ENCODE results near the gene NECAP2. TPM values are rescaled to one million over a fixed set of nuclear protein-coding genes. Genes with fewer than 3 reads are reported as not detected.

The NECAP2 gene
- total and polyA plus RNA-seq, 12 donors = 7.9 to 34.0 (median 13.0) TPM

DNA sequence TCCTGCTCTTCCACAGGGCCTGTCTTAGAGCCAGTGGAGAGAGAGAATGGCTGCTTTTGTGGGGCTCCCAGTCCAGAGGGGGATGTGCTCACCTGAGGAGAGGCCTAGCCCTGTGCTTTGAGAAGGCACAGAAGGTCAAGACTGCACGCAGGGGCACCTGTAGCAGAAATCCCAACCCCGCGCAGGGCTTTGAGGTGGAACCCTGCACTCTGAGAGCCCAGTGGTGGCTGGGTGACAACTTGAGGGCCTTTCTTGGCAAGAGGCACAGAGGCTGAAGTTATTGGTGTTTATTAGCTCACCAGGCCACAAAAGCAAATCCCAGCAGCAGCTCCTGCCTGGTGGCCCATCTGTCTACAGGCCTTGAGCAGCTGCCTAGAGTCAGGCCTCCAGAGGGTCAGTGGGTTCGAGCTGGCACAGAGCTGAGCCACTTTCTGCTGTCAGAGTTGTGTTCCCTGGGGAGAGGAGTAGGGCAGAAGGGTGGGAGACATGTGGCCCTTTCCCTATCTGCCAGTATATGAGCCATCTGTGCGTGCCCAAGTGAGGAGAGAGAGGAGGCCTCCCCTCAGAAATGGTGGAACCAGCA is 42.1 kb upstream of the NECAP2 start:
- Histone ChIP-seq H3K27ac (no peak overlapping the region), H3K4me1 (peaks cover under 1 to 27% (median 16%) of the 10 kb centered on the region in 9 donors), H3K27me3 (no peaks in the 10 kb centered on the region), H3K9me3 (no peaks in the 10 kb centered on the region), H3K36me3 (peaks cover 0 to 67% (median 18%) of the 10 kb centered on the region in 9 donors), H3K4me3 (no peak overlapping the region)
- WGBS, 2 donors = 91 to 95% methylated on average over 5 of the region's 5 CpGs
- TF ChIP-seq, protein P1, sequence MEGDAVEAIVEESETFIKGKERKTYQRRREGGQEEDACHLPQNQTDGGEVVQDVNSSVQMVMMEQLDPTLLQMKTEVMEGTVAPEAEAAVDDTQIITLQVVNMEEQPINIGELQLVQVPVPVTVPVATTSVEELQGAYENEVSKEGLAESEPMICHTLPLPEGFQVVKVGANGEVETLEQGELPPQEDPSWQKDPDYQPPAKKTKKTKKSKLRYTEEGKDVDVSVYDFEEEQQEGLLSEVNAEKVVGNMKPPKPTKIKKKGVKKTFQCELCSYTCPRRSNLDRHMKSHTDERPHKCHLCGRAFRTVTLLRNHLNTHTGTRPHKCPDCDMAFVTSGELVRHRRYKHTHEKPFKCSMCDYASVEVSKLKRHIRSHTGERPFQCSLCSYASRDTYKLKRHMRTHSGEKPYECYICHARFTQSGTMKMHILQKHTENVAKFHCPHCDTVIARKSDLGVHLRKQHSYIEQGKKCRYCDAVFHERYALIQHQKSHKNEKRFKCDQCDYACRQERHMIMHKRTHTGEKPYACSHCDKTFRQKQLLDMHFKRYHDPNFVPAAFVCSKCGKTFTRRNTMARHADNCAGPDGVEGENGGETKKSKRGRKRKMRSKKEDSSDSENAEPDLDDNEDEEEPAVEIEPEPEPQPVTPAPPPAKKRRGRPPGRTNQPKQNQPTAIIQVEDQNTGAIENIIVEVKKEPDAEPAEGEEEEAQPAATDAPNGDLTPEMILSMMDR (IDR thresholded peaks at IDR 0.05) = no peak
- DNase-seq (no peak), ATAC-seq (no peak)
- intact Hi-C loops (cut with DNase I) = no loop called here

DNA sequence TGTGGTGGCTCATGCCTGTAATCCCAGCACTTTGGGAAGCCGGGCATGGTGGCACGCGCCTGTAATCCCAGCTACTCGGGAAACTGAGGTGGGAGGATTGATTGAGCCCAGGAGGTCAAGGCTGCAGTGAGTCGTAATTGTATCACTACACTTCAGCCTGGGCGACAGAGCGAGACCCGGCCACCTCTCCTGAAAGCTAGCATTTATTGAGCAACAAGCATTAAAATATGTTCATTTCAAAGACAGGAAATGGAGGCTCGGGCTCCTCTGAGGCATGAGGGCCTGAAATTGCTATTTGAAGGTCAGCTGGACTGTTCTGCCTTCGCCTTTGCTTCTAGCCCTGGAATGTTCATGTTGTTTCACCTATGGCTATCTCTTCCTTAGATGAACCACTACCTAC is 37.8 kb upstream of the NECAP2 start:
- intact Hi-C loops (cut with DNase I) = no loop called here
- H3K9me3 ChIP-seq = no peaks in the 10 kb centered on the region
- TF ChIP-seq, protein P1 (IDR thresholded peaks at IDR 0.05) = no peak
- no peaks in the 10 kb centered on the region for H3K4me1 ChIP-seq
- no peak overlapping the region for H3K27ac ChIP-seq
- H3K36me3 ChIP-seq = peaks cover 0 to 24% (median 0%) of the 10 kb centered on the region in 9 donors
- DNase-seq (no peak), ATAC-seq (no peak)
- no peak overlapping the region for H3K4me3 ChIP-seq
- 89% methylated on average over 10 of the region's 10 CpGs for WGBS, 2 donors
- no peaks in the 10 kb centered on the region for H3K27me3 ChIP-seq

DNA sequence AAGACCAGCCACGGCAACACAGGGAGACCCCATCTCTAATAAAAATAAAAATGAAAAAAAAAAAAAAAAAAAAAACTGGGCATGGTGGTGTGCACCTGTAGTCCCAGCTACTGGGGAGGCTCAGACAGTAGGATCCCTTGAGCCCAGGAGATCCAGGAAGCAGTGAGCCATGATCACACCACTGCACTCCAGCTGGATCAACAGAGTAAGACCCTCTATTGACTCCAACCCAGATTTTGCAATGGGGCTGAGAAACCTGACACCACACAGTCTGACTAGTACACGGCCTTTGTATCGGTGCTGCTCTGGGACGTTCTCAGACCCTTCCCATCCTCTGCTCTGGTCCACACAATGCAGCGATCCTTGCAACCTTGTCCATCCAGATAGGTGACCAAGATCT is 35.1 kb upstream of the NECAP2 start:
- ATAC-seq (no peak), DNase-seq (no peak)
- 77% methylated on average over 5 of the region's 5 CpGs for WGBS, 2 donors
- H3K9me3 ChIP-seq = no peaks in the 10 kb centered on the region
- H3K27me3 ChIP-seq = no peaks in the 10 kb centered on the region
- intact Hi-C loops (cut with DNase I) = no loop called here
- no peaks in the 10 kb centered on the region for H3K4me1 ChIP-seq
- H3K27ac ChIP-seq = no peak overlapping the region
- H3K4me3 ChIP-seq = no peak overlapping the region
- TF ChIP-seq, protein P1 (IDR thresholded peaks at IDR 0.05) = no peak
- no peaks in the 10 kb centered on the region for H3K36me3 ChIP-seq

DNA sequence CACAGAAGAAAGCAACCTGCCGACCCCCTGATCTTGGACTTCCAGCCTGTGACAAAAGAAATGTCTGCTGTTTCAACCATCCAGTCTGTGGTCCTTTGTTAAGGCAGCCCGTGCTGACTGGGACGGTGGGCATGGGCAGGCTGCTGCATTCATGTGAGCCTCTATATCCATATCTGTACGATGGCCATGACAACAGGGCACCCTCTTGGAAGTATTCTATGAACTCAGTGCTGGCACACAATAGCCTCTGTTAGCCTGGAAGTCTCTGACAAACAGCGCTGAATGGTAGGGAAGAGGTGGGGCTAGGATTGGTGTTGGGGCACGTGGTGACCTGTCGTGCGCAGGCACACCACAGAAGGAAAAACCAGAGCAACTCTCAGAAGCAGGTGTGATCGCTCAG is 33.7 kb upstream of the NECAP2 start:
- no peaks in the 10 kb centered on the region for H3K27me3 ChIP-seq
- intact Hi-C loops (cut with DNase I) = no loop called here
- no peaks in the 10 kb centered on the region for H3K9me3 ChIP-seq
- ATAC-seq = no peak
- no peaks in the 10 kb centered on the region for H3K36me3 ChIP-seq
- H3K4me3 ChIP-seq = no peak overlapping the region
- H3K27ac ChIP-seq = no peak overlapping the region
- WGBS, 2 donors = 90 to 91% methylated on average over 9 of the region's 9 CpGs
- no peaks in the 10 kb centered on the region for H3K4me1 ChIP-seq
- no peak for DNase-seq
- TF ChIP-seq, protein P1 (IDR thresholded peaks at IDR 0.05) = no peak
